Ovary (tissue), 9 donors: ENCODE results near the gene MYL12B. TPM values are rescaled to one million over a fixed set of nuclear protein-coding genes. Genes with fewer than 3 reads are reported as not detected.
"Not testable (repeated sequence)": the region's sequence is repeated elsewhere in the genome, so short reads cannot be mapped to it uniquely, and the experiment has no call there.

Experiments used
- DNase-seq, 5 donors: peaks; one replicate each; pipeline ENCODE4 v3.0.0-alpha.2; 2019 to 2020
- H3K27ac ChIP-seq, 2 donors: fragments of 200-600 bp; one replicate each; pipeline versions ENCODE4 v1.5.1 to v1.8.0; 2019 to 2022
- H3K27me3 ChIP-seq: fragments of 200-600 bp; one replicate; pipeline ENCODE4 v1.8.0; 2022
- H3K36me3 ChIP-seq: fragments of 200-600 bp; sonication (generic); one replicate; pipeline ENCODE4 v1.5.1; 2019
- H3K4me1 ChIP-seq: one replicate; pipeline ENCODE4 v1.8.1; 2013; ENCODE audit warnings: mild to moderate bottlenecking, moderate library complexity; ENCODE audit not compliant: insufficient read depth
- H3K4me3 ChIP-seq: fragments of 200-600 bp; sonication (generic); one replicate; pipeline ENCODE4 v1.5.1; 2017
- H3K9me3 ChIP-seq, 2 donors: fragments of 200-600 bp in 1 of 2; sonication (generic) in 1 of 2; one replicate each; pipeline versions ENCODE4 v1.5.1 to v1.8.1; 2013 to 2019; ENCODE audit warnings: mild to moderate bottlenecking in 1 of 2, moderate library complexity in 1 of 2
- EP300 ChIP-seq: sonication (generic); formaldehyde crosslinking; IDR thresholded peaks from one replicate; pipeline ENCODE4 v1.6.1; 2017; ENCODE audit warnings: antibody characterized with exemption
- POLR2A ChIP-seq: fragments of 450-650 bp; IDR thresholded peaks from one replicate; pipeline ENCODE4 v1.6.1; 2017; ENCODE audit warnings: antibody characterized with exemption, mild to moderate bottlenecking, moderate library complexity
- WGBS, 3 donors: extraction: QIAGEN DNeasy Blood & Tissue Kit in 1 of 3; methylation state at CpG; one replicate each; pipeline versions ENCODE4 v1.1.5 to v1.1.7; 2013 to 2017; 5-methylcytosine and 5-hydroxymethylcytosine counted together
- intact Hi-C, 4 donors: fragments of 100-400 bp; cut with DNase I; formaldehyde crosslinking; loops; one replicate each; pipeline versions ENCODE4 v1.11.0 to v1.15.1; 2022 to 2023
- polyA plus RNA-seq, 2 donors: library from polyadenylated mRNA; stranded (reverse); fragments of 200-250 nt in 1 of 2; fragments of 350-450 nt in 1 of 2; fragmentation: Illumina TruSeq in 1 of 2; extraction: RNeasy Lipid Tissue Mini Kit (QIAGEN cat#74804) in 1 of 2; gene quantifications; one replicate each; pipeline ENCODE4 v1.2.3, GENCODE V29; 2013 to 2014
- total RNA-seq, 7 donors: library from RNA; depleted of rRNA in 2 of 7; stranded (reverse); fragments of >200 nt in 2 of 7; fragmentation: NEBNext Ultra II Directional in 3 of 7; extraction: Animal tissue kit (Norgen Biotek cat#: 25700) in 3 of 7; gene quantifications; one replicate each; pipeline versions ENCODE4 v1.1.0 to v1.2.4, GENCODE V29; 2016 to 2023
- TF ChIP-seq, protein P1 (sequence below), 3 donors: fragments of 450-650 bp in 2 of 3; fragments of 200-600 bp in 1 of 3; IDR thresholded peaks; one replicate each; pipeline versions ENCODE4 v1.5.1 to v1.8.0; 2016 to 2022; ENCODE audit warnings: antibody characterized with exemption in 3 of 3, mild to moderate bottlenecking in 1 of 3
- donor health status: DM: no; HTN: no; CAD: no; lungs with moderate emphysema.
- donor health status: DM: no; HTN: no; CAD: no.
- donor health status: Bipolar disorder and iron deficiency.
- donor health status: DM: yes; HTN: yes; CAD: no.
- donor health status: DM: no; HTN: no; CAD: no.
- donor health status: DM: yes; HTN: yes; CAD: no.

The MYL12B gene
- total and polyA plus RNA-seq, 9 donors = 165 to 388 (median 228) TPM

DNA sequence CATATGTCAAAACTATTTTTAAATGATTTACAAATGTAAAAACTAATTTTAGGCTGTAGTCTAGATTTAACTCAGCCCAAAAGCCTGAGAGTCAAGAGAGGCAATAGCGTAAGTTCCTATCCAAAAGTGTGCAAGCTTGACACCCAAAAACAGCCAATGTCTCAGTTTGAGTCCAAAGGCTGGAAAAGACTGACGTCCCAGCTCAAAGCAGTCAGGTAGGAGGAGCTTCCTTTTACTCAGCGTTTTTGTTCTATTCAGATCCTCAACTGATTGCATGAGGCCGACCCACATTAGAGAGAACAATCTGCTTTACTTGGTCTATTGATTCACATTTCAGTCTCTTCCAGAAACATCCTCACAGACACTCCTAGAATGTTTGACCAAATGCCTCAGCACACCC is 51.8 kb downstream of the MYL12B start:
- TF ChIP-seq, protein P1, sequence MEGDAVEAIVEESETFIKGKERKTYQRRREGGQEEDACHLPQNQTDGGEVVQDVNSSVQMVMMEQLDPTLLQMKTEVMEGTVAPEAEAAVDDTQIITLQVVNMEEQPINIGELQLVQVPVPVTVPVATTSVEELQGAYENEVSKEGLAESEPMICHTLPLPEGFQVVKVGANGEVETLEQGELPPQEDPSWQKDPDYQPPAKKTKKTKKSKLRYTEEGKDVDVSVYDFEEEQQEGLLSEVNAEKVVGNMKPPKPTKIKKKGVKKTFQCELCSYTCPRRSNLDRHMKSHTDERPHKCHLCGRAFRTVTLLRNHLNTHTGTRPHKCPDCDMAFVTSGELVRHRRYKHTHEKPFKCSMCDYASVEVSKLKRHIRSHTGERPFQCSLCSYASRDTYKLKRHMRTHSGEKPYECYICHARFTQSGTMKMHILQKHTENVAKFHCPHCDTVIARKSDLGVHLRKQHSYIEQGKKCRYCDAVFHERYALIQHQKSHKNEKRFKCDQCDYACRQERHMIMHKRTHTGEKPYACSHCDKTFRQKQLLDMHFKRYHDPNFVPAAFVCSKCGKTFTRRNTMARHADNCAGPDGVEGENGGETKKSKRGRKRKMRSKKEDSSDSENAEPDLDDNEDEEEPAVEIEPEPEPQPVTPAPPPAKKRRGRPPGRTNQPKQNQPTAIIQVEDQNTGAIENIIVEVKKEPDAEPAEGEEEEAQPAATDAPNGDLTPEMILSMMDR (IDR thresholded peaks at IDR 0.05) = no peak
- TF ChIP-seq EP300 (no peak), POLR2A (no peak)
- intact Hi-C loops = loop anchor here in 1 of 4 donors (5.0 kb wide), 1 partner anchor 1479 kb away; no protein-coding TSS in a partner anchor
- Histone ChIP-seq H3K27me3 (no peaks in the 10 kb centered on the region), H3K36me3 (no peaks in the 10 kb centered on the region), H3K4me3 (no peak overlapping the region), H3K4me1 (no peaks in the 10 kb centered on the region), H3K9me3 (no peaks in the 10 kb centered on the region), H3K27ac (no peak overlapping the region)
- DNase-seq = no peak
- 43 to 50% (median 49%) methylated on average over 4 of the region's 4 CpGs for WGBS, 3 donors

DNA sequence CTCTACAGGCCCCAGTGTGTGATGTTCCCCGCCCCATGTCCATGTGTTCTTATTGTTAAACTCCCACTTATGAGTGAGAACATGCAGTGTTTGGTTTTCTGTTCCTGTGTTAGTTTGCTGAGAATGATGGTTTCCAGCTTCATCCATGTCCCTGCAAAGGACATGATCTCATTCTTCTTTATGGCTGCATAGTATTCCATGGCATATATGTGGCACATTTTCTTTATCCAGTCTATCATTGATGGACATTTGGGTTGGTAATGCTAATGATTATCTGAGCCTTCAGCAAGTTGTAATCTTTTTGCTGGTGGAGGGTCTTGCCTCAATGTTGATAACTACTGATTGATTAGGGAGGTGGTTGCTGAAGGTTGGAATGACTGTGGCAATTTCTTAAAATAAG is 53.4 kb downstream of the MYL12B start:
- H3K27me3 ChIP-seq, intact Hi-C loops, H3K9me3 ChIP-seq, DNase-seq, H3K4me3 ChIP-seq, H3K36me3 ChIP-seq, H3K27ac ChIP-seq, H3K4me1 ChIP-seq: not testable (repeated sequence)
- 96 to 100% (median 100%) methylated on average over 1 of the region's 1 CpG for whole genome bisulfite sequencing, 3 donors

DNA sequence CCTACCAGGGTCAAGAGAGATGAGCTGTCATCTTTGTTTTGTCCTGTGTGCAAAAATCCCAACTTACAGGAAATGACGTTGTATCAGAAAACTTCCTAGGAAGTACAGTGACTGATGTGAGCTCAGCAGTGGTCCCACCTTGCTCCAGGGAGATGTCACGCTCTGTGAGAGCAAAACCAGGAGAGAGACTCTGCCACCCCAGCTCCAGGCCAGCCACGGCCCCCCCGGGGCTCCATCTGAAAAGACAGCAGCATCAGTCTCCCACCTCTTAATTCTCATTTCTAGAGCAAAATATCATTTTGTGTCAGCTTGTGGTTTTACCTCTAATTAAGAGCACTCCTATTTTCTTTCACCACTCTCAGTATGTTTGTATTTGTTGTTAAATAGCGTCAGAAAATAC is 57.5 kb downstream of the MYL12B start:
- Histone ChIP-seq H3K27me3 (no peaks in the 10 kb centered on the region), H3K27ac (no peak overlapping the region), H3K9me3 (no peaks in the 10 kb centered on the region), H3K4me3 (no peak overlapping the region), H3K4me1 (no peaks in the 10 kb centered on the region), H3K36me3 (no peaks in the 10 kb centered on the region)
- 70 to 79% (median 71%) methylated on average over 5 of the region's 5 CpGs for WGBS, 3 donors
- DNase-seq = no peak
- intact Hi-C loops = no loop called here
- TF ChIP-seq POLR2A (no peak), EP300 (no peak)
- TF ChIP-seq, protein P1 (IDR thresholded peaks at IDR 0.05) = no peak

DNA sequence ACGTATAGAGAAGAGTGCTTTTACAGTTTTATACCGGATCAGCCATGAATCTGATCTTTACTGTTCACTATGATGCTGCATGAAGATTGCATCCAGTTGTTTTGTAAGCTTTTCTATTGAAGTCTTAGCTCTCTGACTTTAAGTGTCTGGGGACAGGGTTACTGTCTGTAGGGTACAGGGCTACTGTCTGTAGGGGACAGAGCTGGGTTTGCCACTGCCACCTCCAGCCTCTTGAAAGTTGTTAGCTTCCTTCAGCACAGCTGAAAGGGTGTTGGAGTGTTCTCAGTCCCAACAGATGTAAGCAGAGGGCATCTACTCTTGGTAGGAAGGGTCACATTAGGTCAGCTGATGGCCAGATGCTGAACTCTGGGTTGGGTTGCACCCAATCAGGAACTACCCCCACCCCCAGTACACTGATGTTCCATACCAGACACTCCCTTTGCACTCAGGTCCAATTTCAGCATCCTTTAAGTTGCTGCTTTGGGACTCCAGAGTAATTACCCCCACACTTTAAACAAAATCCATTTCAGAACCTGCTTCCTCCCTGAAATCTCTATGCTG is 58.0 kb downstream of the MYL12B start:
- WGBS, 3 donors = 74 to 85% (median 83%) methylated on average over 2 of the region's 2 CpGs
- Histone ChIP-seq H3K4me1 (no peaks in the 10 kb centered on the region), H3K27ac (no peak overlapping the region), H3K36me3 (no peaks in the 10 kb centered on the region), H3K4me3 (no peak overlapping the region), H3K9me3 (no peaks in the 10 kb centered on the region), H3K27me3 (no peaks in the 10 kb centered on the region)
- TF ChIP-seq POLR2A (no peak), EP300 (no peak)
- DNase-seq = no peak
- intact Hi-C loops = no loop called here

DNA sequence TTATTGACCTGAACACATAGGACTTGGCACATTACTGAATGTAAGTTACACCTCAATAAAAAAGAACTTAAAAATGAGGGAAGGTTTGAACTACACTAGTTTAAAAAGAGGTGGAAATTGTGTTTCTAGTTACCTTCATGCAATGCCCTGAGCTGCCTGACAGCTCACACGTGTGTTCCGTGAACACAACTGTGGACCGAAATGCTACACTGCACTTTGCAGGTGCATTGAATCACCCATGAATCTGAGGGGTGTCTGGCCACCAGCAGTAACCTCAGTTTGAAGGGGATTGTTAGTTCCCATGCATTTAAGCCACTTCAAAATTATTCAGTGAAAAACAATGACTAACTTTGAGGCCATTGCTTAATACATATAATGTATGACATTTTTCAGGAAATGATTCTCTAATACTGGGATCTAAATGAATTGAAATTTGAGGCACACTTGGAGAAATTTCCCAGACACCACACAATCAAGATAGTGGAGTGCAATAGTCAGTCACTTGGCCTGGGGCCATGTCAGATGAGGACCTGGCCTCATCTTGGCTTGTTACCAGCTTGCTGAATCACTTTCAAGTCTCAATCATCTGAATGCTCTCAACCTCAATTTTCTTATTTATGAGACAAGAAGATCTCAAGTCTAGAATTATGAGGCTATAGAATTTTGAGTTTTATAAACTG is 59.3 kb downstream of the MYL12B start:
- WGBS, 3 donors = 84 to 91% (median 88%) methylated on average over 3 of the region's 3 CpGs
- Histone ChIP-seq H3K9me3 (no peaks in the 10 kb centered on the region), H3K4me1 (no peaks in the 10 kb centered on the region), H3K36me3 (no peaks in the 10 kb centered on the region), H3K4me3 (no peak overlapping the region), H3K27ac (no peak overlapping the region), H3K27me3 (no peaks in the 10 kb centered on the region)
- no peak for TF ChIP-seq POLR2A
- TF ChIP-seq, protein P1 (IDR thresholded peaks at IDR 0.05) = no peak
- no peak for TF ChIP-seq EP300
- no peak for DNase-seq
- intact Hi-C loops = no loop called here
